HG02840 (cell line): ENCODE measurements around the gene SYNGR3.

ENCODE experiments used
- ATAC-seq: cut with Tn5 transposase; IDR thresholded peaks from one replicate; pipeline ENCODE4 v1.9.1; 2021; ENCODE audit warnings: mild to moderate bottlenecking, moderate library complexity, moderate number of reproducible peaks; ENCODE audit not compliant: unreplicated experiment, low FRiP score

SYNGR3 gene

GRCh38 chr16:2038382-2039231 lies 48.8 kb downstream of the SYNGR3 start:
- ATAC-seq: no peak

- ATAC-seq: no peak
Measured at GRCh38 chr16:2039274-2040031, 49.7 kb downstream of the SYNGR3 start.

DNA sequence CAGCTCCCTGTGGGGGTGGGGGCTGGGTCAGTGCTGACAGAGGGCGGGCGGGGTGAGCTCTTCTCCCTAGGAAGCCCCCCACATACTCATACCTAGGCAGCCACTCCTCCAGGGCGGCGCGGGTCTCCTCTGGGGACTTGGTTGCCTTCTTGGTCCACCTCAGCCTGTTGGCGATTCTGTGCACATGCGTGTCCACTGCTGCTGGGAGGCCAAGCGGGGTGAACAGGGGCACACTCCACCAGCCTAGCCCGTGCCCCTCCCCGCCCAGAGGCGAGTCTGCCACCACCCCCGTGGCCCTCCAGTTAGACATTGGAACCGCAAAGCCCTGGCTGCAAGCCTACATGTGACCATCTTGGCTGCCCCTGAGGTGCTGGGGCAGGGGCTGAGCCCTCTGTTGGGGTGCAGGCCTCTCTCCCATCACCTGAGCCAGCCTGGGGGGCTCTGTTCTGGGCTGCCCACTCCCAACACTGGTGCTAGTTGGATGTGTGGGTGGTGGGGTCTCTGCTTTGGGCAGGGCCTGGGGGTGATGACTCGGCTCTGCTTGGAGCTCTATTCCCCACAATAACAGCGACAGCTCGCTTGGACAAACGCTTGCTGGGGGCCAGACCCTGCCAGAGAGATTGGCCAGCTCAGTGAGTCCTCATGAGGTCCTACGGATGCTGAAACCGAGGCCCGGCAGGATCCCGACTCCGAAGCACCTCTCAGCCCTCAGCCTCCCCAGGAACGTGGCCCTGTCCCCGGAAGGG lies 50.4 kb downstream of the SYNGR3 start:
- ATAC-seq: no peak

DNA sequence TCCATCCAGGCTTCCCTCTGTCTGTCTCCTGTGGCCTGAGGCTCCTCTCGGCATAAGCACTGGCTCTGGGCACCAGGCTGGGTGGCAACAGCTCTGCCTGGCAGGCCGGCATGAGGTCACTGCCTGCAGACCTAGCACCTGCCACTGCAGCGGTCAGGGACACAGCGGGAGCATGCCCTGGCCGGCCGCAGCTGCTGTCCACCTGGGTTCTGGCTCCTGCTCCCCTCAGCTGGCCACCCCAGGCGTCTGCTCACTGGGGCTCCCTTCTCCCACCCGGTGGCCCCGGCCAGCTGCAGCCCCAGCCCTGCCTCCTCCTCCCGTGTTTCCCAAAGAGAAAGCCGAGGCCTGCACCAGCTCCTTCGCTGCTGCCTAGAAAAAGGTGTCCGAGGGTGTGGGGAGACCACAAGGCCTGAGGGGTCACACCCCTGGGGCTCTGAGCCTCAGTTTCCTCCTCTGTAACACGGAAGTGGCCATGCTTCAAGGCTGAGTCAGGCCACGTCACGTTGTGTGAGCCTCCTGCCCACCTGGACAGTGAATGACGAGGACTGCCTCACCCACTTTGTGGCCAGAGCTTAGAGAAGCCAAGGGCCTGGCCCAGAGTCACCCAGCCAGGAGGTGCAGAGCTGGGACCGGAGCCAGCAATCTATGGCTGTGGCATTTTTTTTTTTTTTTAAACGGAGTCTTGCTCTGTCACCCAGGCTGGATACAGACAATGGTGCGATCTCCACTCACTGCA lies 51.2 kb downstream of the SYNGR3 start:
- no peak for ATAC-seq

DNA sequence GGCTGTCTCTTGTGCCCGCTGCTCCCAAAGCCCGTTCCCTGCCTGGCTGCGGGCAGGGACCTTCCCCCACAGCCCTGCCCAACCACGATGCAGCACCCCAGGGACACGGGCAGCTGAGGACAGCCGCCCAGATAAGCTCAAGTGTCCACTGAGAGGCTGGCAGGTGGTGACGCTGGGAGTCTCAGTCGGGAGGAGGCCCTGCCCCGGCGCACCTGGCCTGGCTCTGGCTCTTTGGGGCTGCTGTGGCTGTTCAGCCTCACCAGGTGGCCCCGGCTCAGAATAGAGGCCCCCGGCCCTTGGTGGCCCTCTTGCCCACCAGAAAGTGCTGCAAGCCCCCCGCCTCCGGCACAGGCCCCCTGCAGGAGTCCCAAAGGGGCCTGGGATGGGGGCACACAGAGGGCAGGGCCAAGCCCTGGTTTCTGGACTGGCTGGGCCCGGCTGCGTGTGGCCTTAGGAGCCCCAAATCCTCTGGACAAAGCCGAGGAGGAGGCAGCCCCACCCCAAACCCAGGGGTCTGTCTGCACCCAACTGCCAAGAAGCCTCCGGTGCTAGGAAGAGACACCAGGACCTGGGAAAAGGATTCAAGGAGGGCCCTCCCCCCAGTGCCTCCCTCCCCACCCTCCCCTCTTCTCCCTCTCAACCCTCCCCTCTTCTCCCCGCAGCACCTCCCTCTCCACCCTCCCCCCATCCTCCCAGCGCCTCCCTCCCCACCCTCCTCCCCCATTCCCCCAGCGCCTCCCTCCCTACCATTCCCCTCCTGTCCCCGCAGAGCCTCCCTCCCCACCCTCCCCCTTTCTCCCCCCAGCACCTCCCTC lies 52.6 kb downstream of the SYNGR3 start:
- no peak for ATAC-seq

GRCh38 chr16:2042986-2043666 lies 53.4 kb downstream of the SYNGR3 start:
- no peak for ATAC-seq
